Activated CD4-positive, alpha-beta T cell treated with anti-CD3 and anti-CD28 coated beads for 36 hours (primary cell): ENCODE results near the gene CENPA. TPM values are rescaled to one million over a fixed set of nuclear protein-coding genes. Genes with fewer than 3 reads are reported as not detected.

Experiments
- total RNA-seq, 2 experiments: library from RNA; stranded (reverse); gene quantifications; one replicate each; pipeline ENCODE4 v1.2.3, GENCODE V29; 2021

The CENPA gene
- total RNA-seq, 2 experiments from 2014 or later: 37.0 to 38.0 TPM

Other genes with a start within 250 kb of the CENPA start
- not detected for gene CIB4, start 144.7 kb upstream of the CENPA start, total RNA-seq
- not detected for gene KCNK3, start 93.3 kb upstream of the CENPA start, total RNA-seq
- 1 to 10 TPM; 5.0 to 5.6 TPM for gene SLC35F6, start 21.8 kb upstream of the CENPA start, total RNA-seq
- under 1 TPM; 0.07 to 0.09 TPM for gene DPYSL5, start 62.1 kb downstream of the CENPA start, total RNA-seq
- 1 to 10 TPM; 3.2 to 4.1 TPM for gene MAPRE3, start 184.6 kb downstream of the CENPA start, total RNA-seq
- 10 to 100 TPM; 54.1 to 69.1 TPM for gene TMEM214, start 246.9 kb downstream of the CENPA start, total RNA-seq